ENCODE measurements around the gene CADM2.

DNA sequence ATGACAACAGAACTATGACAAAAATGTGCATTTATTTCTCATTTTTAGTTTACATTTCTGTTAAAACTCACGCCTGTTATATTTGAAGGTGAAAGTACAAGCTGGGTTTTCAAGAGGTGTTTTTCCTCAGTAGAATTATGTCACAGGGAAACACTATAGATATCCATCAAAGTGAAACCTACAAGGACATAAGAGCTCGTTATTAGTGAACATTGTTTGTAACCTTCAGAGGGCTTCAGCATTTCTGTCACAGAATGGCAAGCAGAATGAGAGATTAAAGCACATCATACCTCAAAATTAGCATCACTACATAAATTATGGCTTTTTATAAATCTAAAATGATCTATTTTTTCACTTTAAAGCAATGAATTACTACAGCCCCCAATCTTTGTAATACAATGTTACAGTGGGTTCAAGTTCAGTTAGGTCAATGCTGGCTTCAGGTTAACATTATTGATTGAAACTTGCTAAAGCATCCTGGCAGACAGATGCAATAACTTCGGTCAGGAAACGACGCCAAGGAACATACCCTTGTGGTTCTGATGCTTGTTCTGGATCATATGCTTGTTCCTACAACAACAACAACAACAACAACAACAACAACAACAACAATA is 405.6 kb downstream of the CADM2 start:
- TF ChIP-seq, protein P1, sequence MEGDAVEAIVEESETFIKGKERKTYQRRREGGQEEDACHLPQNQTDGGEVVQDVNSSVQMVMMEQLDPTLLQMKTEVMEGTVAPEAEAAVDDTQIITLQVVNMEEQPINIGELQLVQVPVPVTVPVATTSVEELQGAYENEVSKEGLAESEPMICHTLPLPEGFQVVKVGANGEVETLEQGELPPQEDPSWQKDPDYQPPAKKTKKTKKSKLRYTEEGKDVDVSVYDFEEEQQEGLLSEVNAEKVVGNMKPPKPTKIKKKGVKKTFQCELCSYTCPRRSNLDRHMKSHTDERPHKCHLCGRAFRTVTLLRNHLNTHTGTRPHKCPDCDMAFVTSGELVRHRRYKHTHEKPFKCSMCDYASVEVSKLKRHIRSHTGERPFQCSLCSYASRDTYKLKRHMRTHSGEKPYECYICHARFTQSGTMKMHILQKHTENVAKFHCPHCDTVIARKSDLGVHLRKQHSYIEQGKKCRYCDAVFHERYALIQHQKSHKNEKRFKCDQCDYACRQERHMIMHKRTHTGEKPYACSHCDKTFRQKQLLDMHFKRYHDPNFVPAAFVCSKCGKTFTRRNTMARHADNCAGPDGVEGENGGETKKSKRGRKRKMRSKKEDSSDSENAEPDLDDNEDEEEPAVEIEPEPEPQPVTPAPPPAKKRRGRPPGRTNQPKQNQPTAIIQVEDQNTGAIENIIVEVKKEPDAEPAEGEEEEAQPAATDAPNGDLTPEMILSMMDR (IDR thresholded peaks at IDR 0.05) = no peak
- no peak for TF ChIP-seq POLR2A (IDR thresholded peaks at IDR 0.05)
